C4-2B (cell line): ENCODE data around the gene BNC2.

Source experiments
- ZFX ChIP-seq: fragments of 450-650 bp; IDR thresholded peaks from 2 replicates; pipeline ENCODE4 v1.6.1; 2017
- TF ChIP-seq, protein P1 (sequence below): fragments of 450-650 bp; conservative IDR thresholded peaks from 2 replicates; pipeline ENCODE4 v1.5.1; 2017; ENCODE audit warnings: mild to moderate bottlenecking

DNA sequence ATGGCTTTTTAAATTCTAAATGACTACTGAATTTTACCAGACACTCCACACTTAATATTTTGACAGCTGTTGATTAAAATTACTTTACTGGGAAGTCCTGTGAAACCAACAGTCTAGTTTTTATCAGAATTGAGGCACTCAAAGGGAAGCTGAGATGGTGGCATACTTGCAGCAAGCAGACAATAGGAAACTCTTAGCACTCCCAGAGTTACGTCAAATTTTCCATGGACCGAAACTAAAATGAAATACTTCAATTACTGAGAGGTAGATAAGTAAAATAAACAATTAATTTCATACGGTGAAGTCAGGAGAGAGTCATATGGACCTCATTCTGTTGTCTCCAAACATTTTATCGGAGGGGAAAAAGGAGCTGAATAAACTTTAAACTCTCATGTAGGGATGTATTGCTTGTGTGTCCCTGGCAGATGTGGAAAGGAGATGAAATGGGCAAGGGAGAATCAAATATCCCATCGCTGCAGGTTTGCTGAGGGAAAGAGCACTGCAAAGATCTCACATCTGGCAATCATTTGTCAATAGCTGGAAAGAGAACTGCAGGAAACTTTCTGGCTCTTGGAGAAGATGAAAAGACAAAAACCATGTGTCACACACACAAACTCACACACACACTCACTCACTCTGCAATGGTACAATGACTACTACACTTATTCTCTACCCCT, 189.4 kb downstream of the BNC2 start:
- no peak for TF ChIP-seq ZFX
- TF ChIP-seq, protein P1, sequence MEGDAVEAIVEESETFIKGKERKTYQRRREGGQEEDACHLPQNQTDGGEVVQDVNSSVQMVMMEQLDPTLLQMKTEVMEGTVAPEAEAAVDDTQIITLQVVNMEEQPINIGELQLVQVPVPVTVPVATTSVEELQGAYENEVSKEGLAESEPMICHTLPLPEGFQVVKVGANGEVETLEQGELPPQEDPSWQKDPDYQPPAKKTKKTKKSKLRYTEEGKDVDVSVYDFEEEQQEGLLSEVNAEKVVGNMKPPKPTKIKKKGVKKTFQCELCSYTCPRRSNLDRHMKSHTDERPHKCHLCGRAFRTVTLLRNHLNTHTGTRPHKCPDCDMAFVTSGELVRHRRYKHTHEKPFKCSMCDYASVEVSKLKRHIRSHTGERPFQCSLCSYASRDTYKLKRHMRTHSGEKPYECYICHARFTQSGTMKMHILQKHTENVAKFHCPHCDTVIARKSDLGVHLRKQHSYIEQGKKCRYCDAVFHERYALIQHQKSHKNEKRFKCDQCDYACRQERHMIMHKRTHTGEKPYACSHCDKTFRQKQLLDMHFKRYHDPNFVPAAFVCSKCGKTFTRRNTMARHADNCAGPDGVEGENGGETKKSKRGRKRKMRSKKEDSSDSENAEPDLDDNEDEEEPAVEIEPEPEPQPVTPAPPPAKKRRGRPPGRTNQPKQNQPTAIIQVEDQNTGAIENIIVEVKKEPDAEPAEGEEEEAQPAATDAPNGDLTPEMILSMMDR: no peak
